HK-2 (cell line): ENCODE data around the gene PSMG1.
"Not testable (repeated sequence)": the region's sequence is repeated elsewhere in the genome, so short reads cannot be mapped to it uniquely, and the experiment has no call there.

Source experiments
- DNase-seq: peaks from one replicate; pipeline ENCODE4 v3.0.0-alpha.2; 2018; ENCODE audit not compliant: unreplicated experiment

The PSMG1 gene

GRCh38 chr21:39188521-39189139, 5.4 kb upstream of the PSMG1 start:
- no peak for DNase-seq

- DNase-seq, result no peak
Observed at GRCh38 chr21:39187141-39187540, 3.9 kb upstream of the PSMG1 start.

GRCh38 chr21:39186676-39187075, 3.4 kb upstream of the PSMG1 start:
- DNase-seq, result no peak

- DNase-seq, result no peak
Observed at GRCh38 chr21:39185157-39185556, 1.9 kb upstream of the PSMG1 start.

GRCh38 chr21:39184050-39184980, 1.1 kb upstream of the PSMG1 start:
- DNase-seq, result no peak

- no peak for DNase-seq
Observed at GRCh38 chr21:39182484-39183271, 573 bp downstream of the PSMG1 start.

GRCh38 chr21:39182016-39182415, 1.2 kb downstream of the PSMG1 start:
- DNase-seq, result no peak

- DNase-seq, result no peak
Observed at GRCh38 chr21:39181205-39181818, 1.9 kb downstream of the PSMG1 start.

GRCh38 chr21:39180429-39181019, 2.7 kb downstream of the PSMG1 start:
- no peak for DNase-seq

GRCh38 chr21:39178421-39178820, 4.8 kb downstream of the PSMG1 start:
- no peak for DNase-seq

- no peak for DNase-seq
Observed at GRCh38 chr21:39176271-39176709, 7.0 kb downstream of the PSMG1 start.

- DNase-seq, result no peak
Observed at GRCh38 chr21:39175665-39176064, 7.6 kb downstream of the PSMG1 start.

- DNase-seq, result no peak
Observed at GRCh38 chr21:39175154-39175553, 8.1 kb downstream of the PSMG1 start.

- DNase-seq, result no peak
Observed at GRCh38 chr21:39173716-39174680, 9.3 kb downstream of the PSMG1 start.

GRCh38 chr21:39169906-39170305, 13.3 kb downstream of the PSMG1 start:
- DNase-seq, result no peak

- DNase-seq, result no peak
Observed at GRCh38 chr21:39168800-39169199, 14.5 kb downstream of the PSMG1 start.

GRCh38 chr21:39164523-39164922, 18.7 kb downstream of the PSMG1 start:
- DNase-seq, result no peak

- no peak for DNase-seq
Observed at GRCh38 chr21:39161064-39161463, 22.2 kb downstream of the PSMG1 start.

GRCh38 chr21:39159342-39160063, 23.7 kb downstream of the PSMG1 start:
- DNase-seq, result no peak

- not testable (repeated sequence) for DNase-seq
Observed at GRCh38 chr21:39157241-39157640, 26.0 kb downstream of the PSMG1 start.
